Stimulated activated CD8-positive, alpha-beta memory T cell treated with anti-CD3 and anti-CD28 coated beads, Interleukin-7, amount 100 ng/mL, for 48 hours (primary cell): ENCODE results near the gene HOXB4.

Source experiments
- DNase-seq, 2 donors: peaks; one replicate each; pipeline ENCODE4 v3.0.0-alpha.2; 2020; ENCODE audit warnings: low read depth in 1 of 2; ENCODE audit errors: extremely low read depth in 1 of 2

Gene HOXB4

GRCh38 chr17:48575066-48575582 is 3.0 kb downstream of the HOXB4 start:
- no peak for DNase-seq

- DNase-seq: no peak
These were observed 3.6 kb downstream of the HOXB4 start for GRCh38 chr17:48574505-48575065.

- no peak for DNase-seq
These were observed 6.2 kb downstream of the HOXB4 start for GRCh38 chr17:48571826-48572417.

- DNase-seq: no peak
These were observed 6.9 kb downstream of the HOXB4 start for GRCh38 chr17:48571024-48571818.

GRCh38 chr17:48570325-48571023 is 7.7 kb downstream of the HOXB4 start:
- DNase-seq: no peak

- DNase-seq: no peak
These were observed 8.4 kb downstream of the HOXB4 start for GRCh38 chr17:48569674-48570324.

- DNase-seq: no peak
These were observed 8.9 kb downstream of the HOXB4 start for GRCh38 chr17:48569240-48569582.

GRCh38 chr17:48568499-48569239 is 9.5 kb downstream of the HOXB4 start:
- no peak for DNase-seq

- DNase-seq: no peak
These were observed 10.3 kb downstream of the HOXB4 start for GRCh38 chr17:48567646-48568354.

GRCh38 chr17:48567209-48567608 is 10.9 kb downstream of the HOXB4 start:
- DNase-seq: no peak

GRCh38 chr17:48566717-48567116 is 11.4 kb downstream of the HOXB4 start:
- DNase-seq: no peak

GRCh38 chr17:48565925-48566710 is 12.0 kb downstream of the HOXB4 start:
- DNase-seq: no peak

GRCh38 chr17:48565022-48565554 is 13.1 kb downstream of the HOXB4 start:
- DNase-seq: no peak

GRCh38 chr17:48564188-48565021 is 13.7 kb downstream of the HOXB4 start:
- DNase-seq: no peak

- no peak for DNase-seq
These were observed 14.3 kb downstream of the HOXB4 start for GRCh38 chr17:48563867-48564187.

- DNase-seq: no peak
These were observed 14.7 kb downstream of the HOXB4 start for GRCh38 chr17:48563385-48563838.

GRCh38 chr17:48562934-48563333 is 15.2 kb downstream of the HOXB4 start:
- DNase-seq: no peak
